GM18511 (cell line): Measurements from ENCODE around the gene PIP5KL1.
A peak's percentile ranks its signal among the peaks of the same experiment; 100 is the strongest.

Experiments
- ATAC-seq: cut with Tn5 transposase; IDR thresholded peaks from one replicate; pipeline ENCODE4 v1.9.1; 2021; ENCODE audit warnings: mild to moderate bottlenecking, moderate library complexity; ENCODE audit not compliant: unreplicated experiment

Gene PIP5KL1

GRCh38 chr9:127950513-127951289 is 20.1 kb upstream of the PIP5KL1 start:
- ATAC-seq: no peak

- no peak for ATAC-seq
Measured at GRCh38 chr9:127949827-127950512, 19.4 kb upstream of the PIP5KL1 start.

DNA sequence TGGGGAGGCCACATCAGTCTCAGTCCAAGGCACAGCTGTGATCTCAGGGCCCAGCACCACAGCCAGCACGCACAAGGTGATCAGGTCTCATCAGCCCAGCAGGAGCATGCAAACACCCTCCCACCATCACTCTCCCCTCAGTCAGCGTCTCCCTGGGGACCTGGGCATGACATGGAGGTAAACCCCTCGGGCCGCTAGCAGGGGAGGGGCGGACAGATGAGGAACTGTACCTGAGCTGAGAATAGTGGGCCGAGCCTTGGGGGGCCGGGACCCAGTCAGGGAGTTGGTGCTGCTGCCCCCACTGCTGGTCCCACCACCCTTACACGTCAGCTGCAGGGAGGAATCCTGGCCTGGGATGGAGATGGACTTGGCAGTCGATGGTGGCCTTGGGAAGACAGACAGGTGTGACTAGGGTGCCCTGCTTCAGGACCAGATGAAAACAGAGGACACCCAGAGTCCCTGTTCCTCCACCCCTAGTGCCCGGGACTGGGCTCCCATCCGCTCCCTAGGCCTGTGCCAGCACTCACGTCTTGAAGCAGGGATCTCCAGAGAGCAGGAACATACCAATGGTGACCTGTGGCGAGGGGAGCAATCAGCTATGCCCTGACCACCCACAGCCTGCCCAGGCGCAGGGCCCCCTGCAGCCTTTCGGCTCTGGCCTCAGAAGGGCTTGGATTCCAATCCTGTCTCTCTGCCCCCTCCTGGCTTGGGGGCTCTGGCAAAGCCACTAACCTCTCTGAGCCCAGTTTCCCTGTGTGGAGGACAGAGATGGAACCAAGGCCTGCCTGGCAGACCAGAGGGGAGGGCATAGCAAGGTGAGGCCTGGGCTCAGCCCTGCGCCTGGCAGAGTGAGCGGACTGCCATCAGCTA is 17.5 kb upstream of the PIP5KL1 start:
- ATAC-seq: no peak

DNA sequence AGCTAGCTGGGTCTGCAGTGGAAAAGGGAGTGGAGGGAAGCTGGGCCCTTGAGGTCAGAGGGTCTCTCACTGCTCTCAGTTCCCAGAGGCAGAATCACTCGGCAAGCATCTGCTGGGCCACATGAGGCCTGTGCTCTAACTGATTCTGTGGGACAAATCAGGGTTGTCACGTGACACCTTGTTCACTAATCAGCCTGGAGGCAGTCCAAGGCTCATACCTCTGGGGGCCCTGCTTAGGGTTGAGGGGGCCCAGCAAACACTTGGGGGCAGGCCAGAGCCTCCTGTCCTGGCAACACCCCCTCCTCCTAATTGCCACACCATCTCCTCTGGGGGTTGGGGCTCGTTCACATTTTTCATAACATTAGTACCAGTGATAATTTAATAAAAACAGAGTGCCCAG is 16.2 kb upstream of the PIP5KL1 start:
- no peak for ATAC-seq

GRCh38 chr9:127945942-127946341 is 15.4 kb upstream of the PIP5KL1 start:
- no peak for ATAC-seq

DNA sequence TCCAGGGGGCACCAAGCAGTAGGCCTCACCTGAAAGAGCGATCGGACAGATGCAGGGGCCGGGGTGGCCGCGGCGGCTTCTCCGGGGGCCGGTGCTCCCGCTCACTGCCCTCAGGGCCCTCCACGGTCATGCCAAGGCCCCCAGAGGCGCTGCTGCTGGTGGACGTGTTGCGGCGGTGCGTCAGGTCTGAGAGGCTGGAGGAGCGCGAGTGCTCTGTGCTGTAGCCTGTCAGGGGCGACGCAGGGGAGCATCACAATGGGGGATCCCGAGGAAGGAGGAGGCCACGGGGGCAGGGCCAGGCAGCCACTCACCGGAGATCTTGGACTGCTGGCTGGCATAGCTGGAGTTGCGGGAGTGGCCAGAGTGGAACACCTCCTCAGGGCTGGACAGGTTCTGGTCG is 14.8 kb upstream of the PIP5KL1 start:
- ATAC-seq: no peak

GRCh38 chr9:127944586-127945218 is 14.1 kb upstream of the PIP5KL1 start:
- no peak for ATAC-seq

- ATAC-seq: no peak
Measured at GRCh38 chr9:127943731-127944144, 13.2 kb upstream of the PIP5KL1 start.

GRCh38 chr9:127943011-127943662 is 12.6 kb upstream of the PIP5KL1 start:
- no peak for ATAC-seq

- no peak for ATAC-seq
Measured at GRCh38 chr9:127942216-127943010, 11.8 kb upstream of the PIP5KL1 start.

GRCh38 chr9:127941961-127942215 is 11.3 kb upstream of the PIP5KL1 start:
- no peak for ATAC-seq

DNA sequence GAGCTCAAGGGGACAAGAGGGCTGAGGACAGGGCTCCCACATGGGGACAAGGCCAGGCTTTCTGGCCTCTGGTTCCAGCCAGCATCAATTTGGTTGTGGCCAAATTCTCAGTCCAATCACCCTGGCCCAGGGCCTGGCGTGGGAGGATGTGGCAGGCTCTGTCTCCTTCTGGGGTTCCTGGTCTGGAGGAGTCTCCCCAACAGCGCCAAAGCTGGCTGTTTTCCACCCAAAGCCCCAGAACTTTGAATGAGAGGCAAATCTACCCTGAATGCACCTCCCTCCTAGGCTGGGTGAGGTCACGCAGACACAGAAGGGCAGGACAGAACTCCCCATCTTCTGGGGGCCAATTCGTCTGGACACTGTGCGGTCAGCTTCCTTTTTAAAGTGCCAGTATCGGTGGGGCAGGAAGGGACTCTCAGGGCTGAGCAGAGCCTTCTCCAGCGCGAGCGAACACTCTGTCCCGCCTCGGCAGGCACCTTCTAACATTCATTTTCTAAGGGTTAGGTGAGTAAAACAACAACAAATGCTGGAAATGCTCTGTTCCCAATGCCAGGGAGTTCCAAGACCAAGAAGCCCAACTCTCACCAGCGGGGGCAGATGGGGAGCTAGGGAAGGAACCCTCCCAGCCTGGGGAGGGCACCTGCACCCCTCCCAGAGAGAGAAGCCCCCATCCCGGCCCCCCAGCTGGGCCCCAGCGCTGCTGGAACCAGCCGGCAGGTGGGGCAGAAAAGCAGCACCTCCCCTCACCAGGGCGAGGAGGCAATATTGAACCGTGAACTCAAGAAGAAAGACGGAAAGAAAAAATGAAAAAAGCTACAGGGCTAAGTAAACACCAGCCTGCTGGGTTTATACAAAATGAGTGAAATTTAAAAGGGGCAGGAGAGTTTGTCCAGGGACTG is 10.7 kb upstream of the PIP5KL1 start:
- no peak for ATAC-seq

GRCh38 chr9:127940593-127940992 is 10.0 kb upstream of the PIP5KL1 start:
- no peak for ATAC-seq

DNA sequence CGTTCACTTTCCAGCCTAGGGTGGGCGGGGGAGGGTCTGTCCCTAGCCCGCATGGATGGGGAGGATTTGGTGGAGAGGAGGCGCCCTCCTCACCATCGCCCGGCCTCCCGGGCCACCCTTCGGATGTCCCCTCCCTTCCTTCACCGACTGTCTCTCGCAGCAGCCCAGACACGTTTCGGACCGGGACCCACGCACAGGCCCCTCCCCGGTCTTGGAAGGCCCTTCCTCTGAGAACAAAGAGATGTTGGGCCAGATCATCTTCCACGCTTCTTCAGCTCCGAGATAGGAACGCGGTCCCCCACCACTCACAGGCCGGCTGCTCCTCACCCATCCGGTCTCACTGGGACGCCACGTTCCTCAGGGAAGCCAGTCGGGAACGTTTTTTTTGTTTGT is 7.7 kb upstream of the PIP5KL1 start:
- ATAC-seq: no peak

DNA sequence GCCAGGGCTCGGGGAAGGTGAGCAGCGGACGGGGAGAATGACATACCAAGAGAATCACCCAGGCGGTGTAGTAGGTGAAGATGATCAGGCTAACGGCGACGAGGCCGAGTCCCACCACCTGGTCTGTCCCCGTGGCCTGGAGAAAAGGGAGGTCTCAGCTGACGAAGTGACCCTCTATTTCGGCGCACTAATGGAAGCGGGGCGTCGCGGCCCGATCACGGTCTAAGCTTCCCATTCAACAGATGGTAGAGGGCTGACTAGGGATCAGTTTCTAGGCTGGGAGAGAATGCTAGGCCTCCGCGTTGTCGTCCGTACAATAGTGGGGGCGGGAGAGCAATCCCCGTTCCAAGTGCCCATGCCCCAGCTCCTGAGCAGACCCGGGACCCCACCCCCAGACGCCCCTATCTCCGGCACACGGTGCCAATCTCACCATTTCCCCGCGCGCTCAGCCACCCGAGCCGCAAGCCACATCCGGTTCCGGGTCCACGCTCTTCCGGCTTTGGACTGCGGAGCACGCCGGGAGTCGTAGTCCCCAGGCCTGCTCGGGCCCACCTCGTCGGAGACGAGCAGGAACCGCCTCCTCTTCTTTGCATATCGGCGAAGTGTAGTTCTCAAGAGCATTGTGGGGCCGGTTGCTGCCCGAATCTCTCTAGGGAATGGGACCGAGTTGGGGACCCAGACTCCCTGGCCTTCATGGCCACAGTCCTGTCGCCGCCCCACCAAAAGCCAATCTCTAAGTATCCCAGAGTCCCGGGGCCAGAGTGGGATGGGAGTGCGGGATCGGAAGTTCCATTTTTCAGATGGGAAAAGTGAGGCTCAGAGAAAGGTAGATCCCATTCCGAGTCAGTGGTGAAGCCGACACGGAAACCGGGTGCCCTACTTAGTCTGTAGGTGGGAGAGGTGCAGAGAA is 7.1 kb upstream of the PIP5KL1 start, which contains the start of gene DPM2:
Gene DPM2, minus strand, starts transcription at position 467 of the 910 bp plus-strand sequence. Its CDS starts 34 bp downstream, at position 433.
- ATAC-seq: peak; percentile 89

DNA sequence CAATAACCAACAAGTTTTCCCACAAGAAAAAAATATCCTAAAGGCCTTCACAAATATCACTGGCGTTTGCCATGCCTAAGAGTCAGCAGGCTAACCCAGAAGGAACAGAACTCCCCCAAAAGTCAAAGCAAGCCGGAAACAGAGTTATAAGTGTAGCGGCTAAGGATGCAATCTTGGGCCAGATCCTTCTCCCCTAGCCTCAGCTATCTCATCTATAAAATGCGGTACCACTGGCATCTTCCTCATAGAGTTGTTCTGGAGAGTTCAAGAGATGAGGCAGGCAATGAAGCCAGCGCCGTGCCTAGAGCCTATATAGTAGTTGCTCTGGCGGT is 6.4 kb upstream of the PIP5KL1 start:
- ATAC-seq: no peak

GRCh38 chr9:127936347-127936852 is 5.8 kb upstream of the PIP5KL1 start:
- ATAC-seq: no peak

- ATAC-seq: no peak
Measured at GRCh38 chr9:127935765-127936221, 5.2 kb upstream of the PIP5KL1 start.
